Neural progenitor cell (in vitro differentiated cells): ENCODE results near the gene ANKRD11.

Experiments used
- EZH2phosphoT487 ChIP-seq: fragments of 200-600 bp; sonication (generic); IDR thresholded peaks from 2 replicates; pipeline ENCODE4 v1.6.1; 2017; ENCODE audit warnings: antibody characterized with exemption
- TF ChIP-seq, protein P1 (sequence below): fragments of 200-600 bp; sonication (generic); IDR thresholded peaks from 2 replicates; pipeline ENCODE4 v1.5.1; 2017; ENCODE audit warnings: antibody characterized with exemption, mild to moderate bottlenecking

DNA sequence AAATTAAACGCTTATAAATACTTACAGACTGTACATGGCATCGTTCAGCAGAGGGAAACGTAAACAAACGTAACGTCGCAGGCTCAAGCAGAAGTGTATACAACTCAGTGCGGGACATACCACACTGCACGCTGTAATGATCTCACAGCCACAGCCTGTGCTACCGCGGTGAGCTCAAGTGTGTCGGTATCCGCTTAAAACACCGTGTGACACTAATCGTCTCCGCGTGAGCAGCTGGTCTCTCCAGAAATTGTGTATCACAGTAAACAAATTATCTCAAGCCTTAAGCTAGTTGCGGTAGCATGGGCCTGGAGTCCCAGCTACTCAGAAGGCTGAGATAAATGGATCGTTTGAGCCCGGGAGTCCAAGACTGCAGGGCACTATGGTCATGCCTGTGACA, 115.3 kb downstream of the ANKRD11 start:
- TF ChIP-seq EZH2phosphoT487, result no peak
- TF ChIP-seq, protein P1, sequence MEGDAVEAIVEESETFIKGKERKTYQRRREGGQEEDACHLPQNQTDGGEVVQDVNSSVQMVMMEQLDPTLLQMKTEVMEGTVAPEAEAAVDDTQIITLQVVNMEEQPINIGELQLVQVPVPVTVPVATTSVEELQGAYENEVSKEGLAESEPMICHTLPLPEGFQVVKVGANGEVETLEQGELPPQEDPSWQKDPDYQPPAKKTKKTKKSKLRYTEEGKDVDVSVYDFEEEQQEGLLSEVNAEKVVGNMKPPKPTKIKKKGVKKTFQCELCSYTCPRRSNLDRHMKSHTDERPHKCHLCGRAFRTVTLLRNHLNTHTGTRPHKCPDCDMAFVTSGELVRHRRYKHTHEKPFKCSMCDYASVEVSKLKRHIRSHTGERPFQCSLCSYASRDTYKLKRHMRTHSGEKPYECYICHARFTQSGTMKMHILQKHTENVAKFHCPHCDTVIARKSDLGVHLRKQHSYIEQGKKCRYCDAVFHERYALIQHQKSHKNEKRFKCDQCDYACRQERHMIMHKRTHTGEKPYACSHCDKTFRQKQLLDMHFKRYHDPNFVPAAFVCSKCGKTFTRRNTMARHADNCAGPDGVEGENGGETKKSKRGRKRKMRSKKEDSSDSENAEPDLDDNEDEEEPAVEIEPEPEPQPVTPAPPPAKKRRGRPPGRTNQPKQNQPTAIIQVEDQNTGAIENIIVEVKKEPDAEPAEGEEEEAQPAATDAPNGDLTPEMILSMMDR, result no peak
